ENCODE measurements around the gene SURF4. TPM values are rescaled to one million over a fixed set of nuclear protein-coding genes. Genes with fewer than 3 reads are reported as not detected.

The SURF4 gene
- total and polyA plus RNA-seq, 2 donors (not counting 1 experiment from before 2014, with no cell fraction given), result 34.7 to 43.8 TPM

- H4K20me1 ChIP-seq (ENCODE audit: control insufficient read depth, insufficient read depth, low read length, poor library complexity, severe bottlenecking), result peaks cover 47% of the 10 kb centered on the region
- CTCF ChIA-PET, result interaction anchor here (0.7 to 1.4 kb wide), 3 partner anchors 15 to 200 kb away, joined by 3 to 5 read pairs (median 3); no protein-coding TSS in a partner anchor
Observed at GRCh38 chr9:133349965-133350616, 25.8 kb downstream of the SURF4 start.

More at GRCh38 chr9:133349965-133350616, 25.8 kb downstream of the SURF4 start:
- peaks cover 40% of the 10 kb centered on the region for H3K4me1 Mint-ChIP-seq
- H3K4me3 Mint-ChIP-seq, result peak overlapping the region; percentile 97
- Histone ChIP-seq H3K4me1 (ENCODE audit: control insufficient read depth in 2 of 2, insufficient read depth in 2 of 2, low read length in 2 of 2) (peaks cover 21 to 29% of the 10 kb centered on the region in 2 donors), H3K9ac (ENCODE audit: low read length) (peak overlapping the region; percentile 93), H3K79me2 (ENCODE audit: control insufficient read depth, insufficient read depth, low read length) (peaks cover 54% of the 10 kb centered on the region), H3K4me3 (ENCODE audit: control extremely low read depth in 1 of 5, extremely low read depth in 1 of 5, insufficient read depth in 1 of 5, low read depth in 2 of 5, low read length in 4 of 5) (no peak overlapping the region), H3K36me3 (replicated peaks in 1 of 2; ENCODE audit: control extremely low read depth in 1 of 2, control insufficient read depth in 1 of 2, extremely low read depth in 1 of 2, insufficient read depth in 2 of 2, low read length in 1 of 2) (peaks cover 0 to 54% of the 10 kb centered on the region in 2 experiments), H3K4me2 (replicated peaks; ENCODE audit: low read depth, low read length, poor library complexity, severe bottlenecking) (no peak overlapping the region), H2AFZ (ENCODE audit: insufficient read depth, low read depth, low read length, poor library complexity, severe bottlenecking) (no peak overlapping the region), H3K9me3 (ENCODE audit: control extremely low read depth in 1 of 3, control insufficient read depth in 2 of 3, insufficient read depth in 1 of 3, low read length in 2 of 3) (peaks cover 0 to 5% (median 0%) of the 10 kb centered on the region in 3 donors), H3K27ac (ENCODE audit: low read length in 2 of 2) (no peak overlapping the region), H3K27me3 (replicated peaks in 1 of 4; ENCODE audit: control extremely low read depth in 1 of 4, control insufficient read depth in 3 of 4, insufficient read depth in 4 of 4, low read length in 3 of 4) (no peaks in the 10 kb centered on the region)
- peak overlapping the region; percentile 67 for H3K27ac Mint-ChIP-seq
- no peaks in the 10 kb centered on the region for H3K9me3 Mint-ChIP-seq (ENCODE audit: insufficient read depth)
- ATAC-seq (ENCODE audit: low read depth), result no peak
- POLR2A ChIA-PET, result no interaction called here
- no peak for DNase-seq
- WGBS (ENCODE audit: insufficient coverage), result 90% methylated on average over 15 of the region's 15 CpGs
- H3K27me3 Mint-ChIP-seq, result no peaks in the 10 kb centered on the region
- intact Hi-C loops (cut with micrococcal nuclease), result loop anchor here (5.0 to 10.0 kb wide), 2 partner anchors 127 to 165 kb away; partner anchors contain the start of gene SLC2A6
- no peak for TF ChIP-seq CTCF (IDR thresholded peaks at IDR 0.05)
- no peak for TF ChIP-seq EZH2 (IDR thresholded peaks at IDR 0.05; ENCODE audit: borderline replicate concordance, insufficient read depth, low read depth, low read length, poor library complexity, severe bottlenecking)
